WTC11 (cell line): Measurements from ENCODE around the gene NOD1. TPM values are rescaled to one million over a fixed set of nuclear protein-coding genes. Genes with fewer than 3 reads are reported as not detected.
A peak's percentile ranks its signal among the peaks of the same experiment; 100 is the strongest.

ENCODE experiments used
- CDX4 ChIP-seq: fragments of 250-450 bp; sonication (Bioruptor Pico); IDR thresholded peaks from 2 replicates; pipeline ENCODE4 v1.9.0; 2021; ENCODE audit warnings: moderate library complexity, mild to moderate bottlenecking, inconsistent platforms, borderline replicate concordance
- CREB1 ChIP-seq: sonication (generic); formaldehyde crosslinking; IDR thresholded peaks from 2 replicates; pipeline ENCODE4 v1.8.0; 2023; ENCODE audit warnings: mild to moderate bottlenecking, missing genetic modification reagents
- EMX1 ChIP-seq: fragments of 250-450 bp; sonication (Bioruptor Pico); IDR thresholded peaks from 2 replicates; pipeline ENCODE4 v1.8.0; 2021; ENCODE audit warnings: mild to moderate bottlenecking
- HMGXB4 ChIP-seq: sonication (generic); formaldehyde crosslinking; IDR thresholded peaks from 2 replicates; pipeline ENCODE4 v1.8.1; 2023; ENCODE audit warnings: mild to moderate bottlenecking, moderate library complexity, missing genetic modification reagents
- JUN ChIP-seq: sonication (generic); formaldehyde crosslinking; IDR thresholded peaks from 2 replicates; pipeline ENCODE4 v1.8.0; 2023; ENCODE audit warnings: mild to moderate bottlenecking, missing genetic modification reagents
- KAT7 ChIP-seq: sonication (generic); formaldehyde crosslinking; IDR thresholded peaks from 2 replicates; pipeline ENCODE4 v1.8.1; 2023; ENCODE audit warnings: missing genetic modification reagents, mild to moderate bottlenecking, borderline replicate concordance
- MYBL2 ChIP-seq: sonication (generic); formaldehyde crosslinking; IDR thresholded peaks from 2 replicates; pipeline ENCODE4 v1.8.1; 2023; ENCODE audit warnings: mild to moderate bottlenecking, moderate library complexity, missing genetic modification reagents
- PRDM15 ChIP-seq: sonication (generic); formaldehyde crosslinking; IDR thresholded peaks from 2 replicates; pipeline ENCODE4 v1.8.0; 2022; ENCODE audit warnings: missing genetic modification reagents
- PRRX2 ChIP-seq: fragments of 250-450 bp; sonication (Bioruptor Pico); IDR thresholded peaks from 2 replicates; pipeline ENCODE4 v1.8.0; 2021; ENCODE audit warnings: mild to moderate bottlenecking
- SOX15 ChIP-seq: fragments of 250-450 bp; sonication (Bioruptor Pico); IDR thresholded peaks from 2 replicates; pipeline ENCODE4 v1.9.0; 2021; ENCODE audit warnings: mild to moderate bottlenecking
- SP1 ChIP-seq: sonication (generic); formaldehyde crosslinking; conservative IDR thresholded peaks from 2 replicates; pipeline ENCODE4 v1.8.1; 2022; ENCODE audit warnings: missing genetic modification reagents
- TEAD1 ChIP-seq: sonication (generic); formaldehyde crosslinking; IDR thresholded peaks from 2 replicates; pipeline ENCODE4 v1.8.0; 2022; ENCODE audit warnings: mild to moderate bottlenecking, missing genetic modification reagents
- TP53 ChIP-seq: sonication (generic); formaldehyde crosslinking; IDR thresholded peaks from 2 replicates; pipeline ENCODE4 v1.8.1; 2023; ENCODE audit warnings: mild to moderate bottlenecking, missing genetic modification reagents
- ZBTB21 ChIP-seq: sonication (generic); formaldehyde crosslinking; IDR thresholded peaks from 2 replicates; pipeline ENCODE4 v1.8.1; 2023; ENCODE audit warnings: mild to moderate bottlenecking, missing genetic modification reagents, borderline replicate concordance
- ZNF219 ChIP-seq: sonication (generic); formaldehyde crosslinking; IDR thresholded peaks from 2 replicates; pipeline ENCODE4 v1.8.0; 2023; ENCODE audit warnings: missing genetic modification reagents, mild to moderate bottlenecking, borderline replicate concordance
- ZNF416 ChIP-seq: fragments of 250-450 bp; sonication (Bioruptor Pico); IDR thresholded peaks from 2 replicates; pipeline ENCODE4 v1.9.0; 2021; ENCODE audit warnings: mild to moderate bottlenecking, inconsistent platforms
- total RNA-seq: library from RNA; stranded (reverse); gene quantifications from 3 replicates; pipeline ENCODE4 v1.2.3, GENCODE V29; 2021
- TF ChIP-seq, protein P1 (sequence below): fragments of 250-450 bp; sonication (Bioruptor Pico); conservative IDR thresholded peaks from 2 replicates; pipeline ENCODE4 v1.9.0; 2021; ENCODE audit warnings: mild to moderate bottlenecking
- TF ChIP-seq, protein P2 (sequence below): sonication (generic); formaldehyde crosslinking; IDR thresholded peaks from 2 replicates; pipeline ENCODE4 v1.8.0; 2022; ENCODE audit warnings: mild to moderate bottlenecking, missing genetic modification reagents
- TF ChIP-seq, protein P3 (sequence below): fragments of 250-450 bp; sonication (Bioruptor Pico); IDR thresholded peaks from 2 replicates; pipeline ENCODE4 v1.9.0; 2021; ENCODE audit warnings: mild to moderate bottlenecking, borderline replicate concordance
- TF ChIP-seq, protein P4 (sequence below): sonication (generic); formaldehyde crosslinking; IDR thresholded peaks from 2 replicates; pipeline ENCODE4 v1.8.1; 2022; ENCODE audit warnings: low read depth, missing genetic modification reagents, borderline replicate concordance

NOD1 gene
- total RNA-seq, 1 experiment from 2014 or later = 6.4 TPM

- TF ChIP-seq, protein P1, sequence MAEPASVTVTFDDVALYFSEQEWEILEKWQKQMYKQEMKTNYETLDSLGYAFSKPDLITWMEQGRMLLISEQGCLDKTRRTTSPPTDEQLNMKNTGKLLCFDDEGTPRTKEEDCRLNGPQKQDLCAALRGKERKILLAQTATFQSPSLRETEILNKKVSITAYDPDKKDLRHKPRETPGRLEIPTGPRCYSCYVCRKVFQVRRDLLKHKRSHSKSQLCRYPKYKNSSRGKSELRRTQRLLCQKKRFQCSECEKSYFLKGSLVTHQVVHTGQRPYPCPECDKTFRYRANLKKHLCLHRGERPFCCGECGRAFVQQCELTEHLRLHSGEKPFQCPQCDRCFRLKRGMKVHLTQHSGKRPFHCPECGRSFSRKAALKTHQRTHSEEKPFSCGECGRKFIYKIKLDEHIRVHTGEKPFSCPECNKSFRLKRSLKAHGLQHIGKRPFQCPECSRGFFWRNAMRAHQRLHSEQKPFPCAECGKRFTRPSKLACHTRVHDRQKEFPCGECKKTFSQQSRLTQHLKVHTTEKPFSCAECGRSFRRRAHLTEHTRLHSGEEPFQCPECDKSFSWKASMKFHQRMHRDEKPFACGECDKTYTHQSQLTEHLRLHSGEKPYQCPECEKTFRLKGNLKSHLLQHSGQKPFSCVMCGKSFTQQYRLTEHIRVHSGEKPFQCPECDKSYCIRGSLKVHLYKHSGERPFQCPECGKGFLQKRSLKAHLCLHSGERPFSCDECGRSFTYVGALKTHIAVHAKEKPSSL (CRISPR knock-in tag) = no peak
- 0 out of 2 replicates have a peak, but pooled peaks have one; percentile 15 for TF ChIP-seq ZNF416 (CRISPR knock-in tag)
- TF ChIP-seq JUN (CRISPR knock-in tag) = no peak
- TF ChIP-seq TP53 = no peak
- TF ChIP-seq PRDM15 = no peak
- 0 out of 2 replicates have a peak, but pooled peaks have one; percentile 48 for TF ChIP-seq ZBTB21 (CRISPR knock-in tag)
- TF ChIP-seq, protein P2, sequence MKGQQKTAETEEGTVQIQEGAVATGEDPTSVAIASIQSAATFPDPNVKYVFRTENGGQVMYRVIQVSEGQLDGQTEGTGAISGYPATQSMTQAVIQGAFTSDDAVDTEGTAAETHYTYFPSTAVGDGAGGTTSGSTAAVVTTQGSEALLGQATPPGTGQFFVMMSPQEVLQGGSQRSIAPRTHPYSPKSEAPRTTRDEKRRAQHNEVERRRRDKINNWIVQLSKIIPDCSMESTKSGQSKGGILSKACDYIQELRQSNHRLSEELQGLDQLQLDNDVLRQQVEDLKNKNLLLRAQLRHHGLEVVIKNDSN (CRISPR knock-in tag) = no peak; the same call in 1 of the 2 replicates
- no peak for TF ChIP-seq PRRX2 (CRISPR knock-in tag)
- TF ChIP-seq, protein P3, sequence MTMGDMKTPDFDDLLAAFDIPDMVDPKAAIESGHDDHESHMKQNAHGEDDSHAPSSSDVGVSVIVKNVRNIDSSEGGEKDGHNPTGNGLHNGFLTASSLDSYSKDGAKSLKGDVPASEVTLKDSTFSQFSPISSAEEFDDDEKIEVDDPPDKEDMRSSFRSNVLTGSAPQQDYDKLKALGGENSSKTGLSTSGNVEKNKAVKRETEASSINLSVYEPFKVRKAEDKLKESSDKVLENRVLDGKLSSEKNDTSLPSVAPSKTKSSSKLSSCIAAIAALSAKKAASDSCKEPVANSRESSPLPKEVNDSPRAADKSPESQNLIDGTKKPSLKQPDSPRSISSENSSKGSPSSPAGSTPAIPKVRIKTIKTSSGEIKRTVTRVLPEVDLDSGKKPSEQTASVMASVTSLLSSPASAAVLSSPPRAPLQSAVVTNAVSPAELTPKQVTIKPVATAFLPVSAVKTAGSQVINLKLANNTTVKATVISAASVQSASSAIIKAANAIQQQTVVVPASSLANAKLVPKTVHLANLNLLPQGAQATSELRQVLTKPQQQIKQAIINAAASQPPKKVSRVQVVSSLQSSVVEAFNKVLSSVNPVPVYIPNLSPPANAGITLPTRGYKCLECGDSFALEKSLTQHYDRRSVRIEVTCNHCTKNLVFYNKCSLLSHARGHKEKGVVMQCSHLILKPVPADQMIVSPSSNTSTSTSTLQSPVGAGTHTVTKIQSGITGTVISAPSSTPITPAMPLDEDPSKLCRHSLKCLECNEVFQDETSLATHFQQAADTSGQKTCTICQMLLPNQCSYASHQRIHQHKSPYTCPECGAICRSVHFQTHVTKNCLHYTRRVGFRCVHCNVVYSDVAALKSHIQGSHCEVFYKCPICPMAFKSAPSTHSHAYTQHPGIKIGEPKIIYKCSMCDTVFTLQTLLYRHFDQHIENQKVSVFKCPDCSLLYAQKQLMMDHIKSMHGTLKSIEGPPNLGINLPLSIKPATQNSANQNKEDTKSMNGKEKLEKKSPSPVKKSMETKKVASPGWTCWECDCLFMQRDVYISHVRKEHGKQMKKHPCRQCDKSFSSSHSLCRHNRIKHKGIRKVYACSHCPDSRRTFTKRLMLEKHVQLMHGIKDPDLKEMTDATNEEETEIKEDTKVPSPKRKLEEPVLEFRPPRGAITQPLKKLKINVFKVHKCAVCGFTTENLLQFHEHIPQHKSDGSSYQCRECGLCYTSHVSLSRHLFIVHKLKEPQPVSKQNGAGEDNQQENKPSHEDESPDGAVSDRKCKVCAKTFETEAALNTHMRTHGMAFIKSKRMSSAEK = peak; percentile 51; the same call in 1 of the 2 replicates
- TF ChIP-seq HMGXB4 = peak; percentile 75
- TF ChIP-seq SOX15 (CRISPR knock-in tag) = no peak
- peak; percentile 26; the same call in 1 of the 2 replicates for TF ChIP-seq KAT7 (CRISPR knock-in tag)
- 0 out of 2 replicates have a peak, but pooled peaks have one; percentile 11 for TF ChIP-seq ZNF219 (CRISPR knock-in tag)
- no peak for TF ChIP-seq CREB1 (CRISPR knock-in tag)
- TF ChIP-seq TEAD1 (CRISPR knock-in tag) = no peak
- TF ChIP-seq CDX4 (CRISPR knock-in tag) = no peak
- no peak; the same call in none of the 2 replicates for TF ChIP-seq SP1 (CRISPR knock-in tag)
- 0 out of 2 replicates have a peak, but pooled peaks have one; percentile 83 for TF ChIP-seq MYBL2 (CRISPR knock-in tag)
- TF ChIP-seq, protein P4, sequence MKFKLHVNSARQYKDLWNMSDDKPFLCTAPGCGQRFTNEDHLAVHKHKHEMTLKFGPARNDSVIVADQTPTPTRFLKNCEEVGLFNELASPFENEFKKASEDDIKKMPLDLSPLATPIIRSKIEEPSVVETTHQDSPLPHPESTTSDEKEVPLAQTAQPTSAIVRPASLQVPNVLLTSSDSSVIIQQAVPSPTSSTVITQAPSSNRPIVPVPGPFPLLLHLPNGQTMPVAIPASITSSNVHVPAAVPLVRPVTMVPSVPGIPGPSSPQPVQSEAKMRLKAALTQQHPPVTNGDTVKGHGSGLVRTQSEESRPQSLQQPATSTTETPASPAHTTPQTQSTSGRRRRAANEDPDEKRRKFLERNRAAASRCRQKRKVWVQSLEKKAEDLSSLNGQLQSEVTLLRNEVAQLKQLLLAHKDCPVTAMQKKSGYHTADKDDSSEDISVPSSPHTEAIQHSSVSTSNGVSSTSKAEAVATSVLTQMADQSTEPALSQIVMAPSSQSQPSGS (CRISPR knock-in tag) = no peak
- TF ChIP-seq EMX1 (CRISPR knock-in tag) = no peak
Measured at GRCh38 chr7:30504301-30505173, 26.0 kb upstream of the NOD1 start, which contains the start of gene GGCT (continued).
